Measurements from ENCODE around the gene COL2A1. TPM values are rescaled to one million over a fixed set of nuclear protein-coding genes. Genes with fewer than 3 reads are reported as not detected.

The COL2A1 gene
- total RNA-seq, 4 donors from 2014 or later, result not detected

GRCh38 chr12:48027183-48028002 is 23.1 kb upstream of the COL2A1 start:
- no peaks in the 10 kb centered on the region for H3K27me3 ChIP-seq
- intact Hi-C loops (cut with DNase I), result no loop called here
- no peaks in the 10 kb centered on the region for H3K4me1 ChIP-seq
- no peaks in the 10 kb centered on the region for H3K9me3 ChIP-seq
- WGBS, 2 donors, result 76 to 81% methylated on average over 14 to 18 of the region's 18 CpGs
- no peak for TF ChIP-seq POLR2A (IDR thresholded peaks at IDR 0.05)
- TF ChIP-seq, protein P1, sequence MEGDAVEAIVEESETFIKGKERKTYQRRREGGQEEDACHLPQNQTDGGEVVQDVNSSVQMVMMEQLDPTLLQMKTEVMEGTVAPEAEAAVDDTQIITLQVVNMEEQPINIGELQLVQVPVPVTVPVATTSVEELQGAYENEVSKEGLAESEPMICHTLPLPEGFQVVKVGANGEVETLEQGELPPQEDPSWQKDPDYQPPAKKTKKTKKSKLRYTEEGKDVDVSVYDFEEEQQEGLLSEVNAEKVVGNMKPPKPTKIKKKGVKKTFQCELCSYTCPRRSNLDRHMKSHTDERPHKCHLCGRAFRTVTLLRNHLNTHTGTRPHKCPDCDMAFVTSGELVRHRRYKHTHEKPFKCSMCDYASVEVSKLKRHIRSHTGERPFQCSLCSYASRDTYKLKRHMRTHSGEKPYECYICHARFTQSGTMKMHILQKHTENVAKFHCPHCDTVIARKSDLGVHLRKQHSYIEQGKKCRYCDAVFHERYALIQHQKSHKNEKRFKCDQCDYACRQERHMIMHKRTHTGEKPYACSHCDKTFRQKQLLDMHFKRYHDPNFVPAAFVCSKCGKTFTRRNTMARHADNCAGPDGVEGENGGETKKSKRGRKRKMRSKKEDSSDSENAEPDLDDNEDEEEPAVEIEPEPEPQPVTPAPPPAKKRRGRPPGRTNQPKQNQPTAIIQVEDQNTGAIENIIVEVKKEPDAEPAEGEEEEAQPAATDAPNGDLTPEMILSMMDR (IDR thresholded peaks at IDR 0.05), result no peak
- no peak overlapping the region for H3K27ac ChIP-seq
- DNase-seq, result no peak
- H3K4me3 ChIP-seq (replicated peaks in 1 of 3), result no peak overlapping the region
- H3K36me3 ChIP-seq, result no peaks in the 10 kb centered on the region

- Histone ChIP-seq H3K4me3 (replicated peaks in 1 of 3) (no peak overlapping the region), H3K36me3 (no peaks in the 10 kb centered on the region), H3K9me3 (no peaks in the 10 kb centered on the region), H3K4me1 (no peaks in the 10 kb centered on the region), H3K27me3 (no peaks in the 10 kb centered on the region), H3K27ac (no peak overlapping the region)
- WGBS, 2 donors, result 68 to 85% methylated on average over 7 of the region's 7 CpGs
- DNase-seq, result no peak
- intact Hi-C loops (cut with DNase I), result no loop called here
- TF ChIP-seq, protein P1 (IDR thresholded peaks at IDR 0.05), result no peak
- TF ChIP-seq POLR2A (IDR thresholded peaks at IDR 0.05), result no peak
These were observed 22.0 kb upstream of the COL2A1 start for GRCh38 chr12:48026060-48026827.

DNA sequence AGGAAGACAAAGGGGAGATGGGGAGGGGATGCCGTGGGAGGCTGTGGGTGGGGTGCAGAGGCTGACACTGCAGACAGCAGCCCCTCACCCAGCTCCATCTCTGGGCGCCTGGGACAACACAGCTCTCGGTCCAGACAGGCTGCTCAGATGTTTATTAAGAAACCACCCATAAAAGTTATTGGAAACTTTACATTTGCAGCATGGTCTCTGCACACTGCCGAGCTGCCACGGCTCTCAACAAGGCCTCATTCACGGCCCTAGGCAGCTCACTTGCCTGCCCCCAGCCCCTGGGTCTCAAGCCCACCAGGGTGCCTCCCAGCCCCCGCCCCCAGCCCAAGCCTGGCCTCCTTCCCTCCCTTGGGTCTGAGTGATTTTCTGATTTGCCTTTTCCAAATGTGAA is 21.0 kb upstream of the COL2A1 start:
- no peaks in the 10 kb centered on the region for H3K9me3 ChIP-seq
- TF ChIP-seq, protein P1 (IDR thresholded peaks at IDR 0.05), result no peak
- TF ChIP-seq POLR2A (IDR thresholded peaks at IDR 0.05), result no peak
- no peaks in the 10 kb centered on the region for H3K4me1 ChIP-seq
- no peaks in the 10 kb centered on the region for H3K36me3 ChIP-seq
- intact Hi-C loops (cut with DNase I), result no loop called here
- 66 to 74% methylated on average over 6 to 7 of the region's 7 CpGs for WGBS, 2 donors
- no peaks in the 10 kb centered on the region for H3K27me3 ChIP-seq
- H3K4me3 ChIP-seq (replicated peaks in 1 of 3), result no peak overlapping the region
- DNase-seq, result no peak
- no peak overlapping the region for H3K27ac ChIP-seq

DNA sequence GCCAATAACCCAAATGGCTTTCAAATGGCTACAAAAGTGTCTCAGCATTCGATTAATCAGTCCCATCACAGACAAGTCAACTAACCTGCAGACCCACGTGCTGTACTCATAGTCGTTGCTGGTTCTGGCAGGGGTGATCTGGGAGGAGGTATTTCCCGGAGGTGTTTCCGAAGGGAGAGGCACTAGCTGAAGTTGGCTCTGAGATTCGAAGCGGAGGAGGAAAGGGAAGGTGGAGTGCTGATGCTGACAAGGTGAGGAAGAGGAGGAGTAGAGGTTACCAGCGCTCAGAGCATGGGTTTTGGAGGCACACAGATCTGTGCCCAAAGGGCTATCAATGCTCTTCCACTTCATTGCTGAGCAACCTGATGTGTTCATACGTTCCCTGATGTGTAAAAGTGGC is 20.5 kb upstream of the COL2A1 start:
- 69 to 82% methylated on average over 9 of the region's 9 CpGs for WGBS, 2 donors
- intact Hi-C loops (cut with DNase I), result no loop called here

More for the DNA sequence above, 20.5 kb upstream of the COL2A1 start:
- no peak overlapping the region for H3K4me3 ChIP-seq (replicated peaks in 1 of 3)
- H3K9me3 ChIP-seq, result no peaks in the 10 kb centered on the region
- no peak for TF ChIP-seq POLR2A (IDR thresholded peaks at IDR 0.05)
- TF ChIP-seq, protein P1 (IDR thresholded peaks at IDR 0.05), result no peak
- no peaks in the 10 kb centered on the region for H3K4me1 ChIP-seq
- DNase-seq, result no peak
- no peaks in the 10 kb centered on the region for H3K27me3 ChIP-seq
- no peaks in the 10 kb centered on the region for H3K36me3 ChIP-seq
- H3K27ac ChIP-seq, result no peak overlapping the region
